NT2/D1 (cell line): Measurements from ENCODE around the gene MRS2.

Experiments
- SUZ12 ChIP-seq: IDR thresholded peaks from 2 replicates; pipeline ENCODE4 v1.6.1; 2011; ENCODE audit not compliant: insufficient read length, insufficient read depth; ENCODE audit errors: extremely low read depth
- YY1 ChIP-seq: IDR thresholded peaks from 2 replicates; pipeline ENCODE4 v1.6.1; 2011; ENCODE audit not compliant: insufficient read length, insufficient read depth
- ZNF274 ChIP-seq: IDR thresholded peaks from 2 replicates; pipeline ENCODE4 v1.6.1; 2011; ENCODE audit warnings: mild to moderate bottlenecking, low read depth, low read length

DNA sequence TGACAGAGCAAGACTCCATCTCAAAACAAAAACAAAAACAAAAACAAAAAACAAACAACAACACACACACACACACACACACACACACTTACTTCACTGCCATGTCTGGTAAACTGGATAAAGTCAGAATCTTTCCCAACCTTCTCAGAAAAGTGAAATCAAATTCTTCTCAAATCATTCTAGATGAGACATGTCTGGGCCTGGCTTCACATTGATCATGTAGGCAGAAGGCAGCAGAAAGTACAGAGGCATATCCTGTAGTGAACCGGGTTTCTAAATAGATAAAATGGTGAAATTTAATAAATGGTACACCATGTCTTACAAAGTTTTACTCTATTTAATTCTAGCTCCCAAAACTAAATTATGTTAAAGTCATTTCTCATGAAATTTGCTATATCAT, 14.9 kb upstream of the MRS2 start:
- TF ChIP-seq ZNF274, result no peak
- no peak for TF ChIP-seq YY1
- no peak for TF ChIP-seq SUZ12
